Activated T-helper 1 cell treated with anti-CD3 and anti-CD28 coated beads, Interleukin-12 subunit alpha, Interleukin-12 subunit beta, Interleukin-2, Interleukin-4 antibody, amounts not matched to agents 30 ng/mL and 10 ng/mL and 1 ng/mL, durations not matched to agents 14 hours and 24 hours and 36 hours (primary cell): ENCODE measurements around the gene ZNF816. TPM values are rescaled to one million over a fixed set of nuclear protein-coding genes. Genes with fewer than 3 reads are reported as not detected.
"Not testable (repeated sequence)": the region's sequence is repeated elsewhere in the genome, so short reads cannot be mapped to it uniquely, and the experiment has no call there.

Experiments
- DNase-seq: peaks from one replicate; pipeline ENCODE4 v3.0.0; 2021; ENCODE audit warnings: low spot score
- H3K27ac Mint-ChIP-seq: one replicate; pipeline ENCODE4 v1.8.0; 2021; ENCODE audit warnings: mild to moderate bottlenecking, mixed read lengths
- H3K27me3 Mint-ChIP-seq: one replicate; pipeline ENCODE4 v1.8.0; 2022; ENCODE audit warnings: mild to moderate bottlenecking, moderate library complexity, mixed read lengths; ENCODE audit not compliant: insufficient read depth
- H3K36me3 Mint-ChIP-seq: one replicate; pipeline ENCODE4 v1.8.0; 2021; ENCODE audit warnings: low read depth, mixed read lengths
- H3K4me1 Mint-ChIP-seq: one replicate; pipeline ENCODE4 v1.8.0; 2021; ENCODE audit warnings: low read depth, mixed read lengths
- H3K4me3 Mint-ChIP-seq: one replicate; pipeline ENCODE4 v1.8.0; 2021; ENCODE audit warnings: mild to moderate bottlenecking, moderate library complexity, mixed read lengths
- H3K9me3 Mint-ChIP-seq: one replicate; pipeline ENCODE4 v1.8.0; 2021; ENCODE audit warnings: mixed read lengths
- intact Hi-C: fragments of 100-400 bp; cut with micrococcal nuclease; formaldehyde crosslinking; loops from one replicate; pipeline ENCODE4 v1.15.1; 2024
- total RNA-seq: library from RNA; stranded (reverse); gene quantifications from 2 replicates; pipeline ENCODE4 v1.2.3, GENCODE V29; 2022

The ZNF816 gene
- total RNA-seq, 1 donor from 2014 or later = 9.4 TPM

GRCh38 chr19:52956917-52957316, 5.8 kb downstream of the ZNF816 start:
- Mint-ChIP-seq H3K4me3 (no peak overlapping the region), H3K9me3 (peaks cover 65% of the 10 kb centered on the region), H3K27me3 (no peaks in the 10 kb centered on the region), H3K36me3 (peaks cover 74% of the 10 kb centered on the region), H3K27ac (no peak overlapping the region), H3K4me1 (peaks cover 9% of the 10 kb centered on the region)
- intact Hi-C loops = no loop called here
- no peak for DNase-seq

- H3K9me3 Mint-ChIP-seq = peaks cover 64% of the 10 kb centered on the region
- DNase-seq = no peak
- intact Hi-C loops = no loop called here
- no peak overlapping the region for H3K27ac Mint-ChIP-seq
- no peaks in the 10 kb centered on the region for H3K4me1 Mint-ChIP-seq
- H3K4me3 Mint-ChIP-seq = no peak overlapping the region
- peaks cover 42% of the 10 kb centered on the region for H3K36me3 Mint-ChIP-seq
- peaks cover 2% of the 10 kb centered on the region for H3K27me3 Mint-ChIP-seq
Observed at GRCh38 chr19:52949422-52949821, 13.3 kb downstream of the ZNF816 start.

GRCh38 chr19:52948025-52948770, 14.5 kb downstream of the ZNF816 start:
- no peaks in the 10 kb centered on the region for H3K4me1 Mint-ChIP-seq
- H3K36me3 Mint-ChIP-seq = peaks cover 39% of the 10 kb centered on the region
- H3K4me3 Mint-ChIP-seq = no peak overlapping the region
- H3K27ac Mint-ChIP-seq = no peak overlapping the region
- peaks cover 2% of the 10 kb centered on the region for H3K27me3 Mint-ChIP-seq
- intact Hi-C loops = no loop called here
- H3K9me3 Mint-ChIP-seq = peaks cover 62% of the 10 kb centered on the region
- DNase-seq = no peak

DNA sequence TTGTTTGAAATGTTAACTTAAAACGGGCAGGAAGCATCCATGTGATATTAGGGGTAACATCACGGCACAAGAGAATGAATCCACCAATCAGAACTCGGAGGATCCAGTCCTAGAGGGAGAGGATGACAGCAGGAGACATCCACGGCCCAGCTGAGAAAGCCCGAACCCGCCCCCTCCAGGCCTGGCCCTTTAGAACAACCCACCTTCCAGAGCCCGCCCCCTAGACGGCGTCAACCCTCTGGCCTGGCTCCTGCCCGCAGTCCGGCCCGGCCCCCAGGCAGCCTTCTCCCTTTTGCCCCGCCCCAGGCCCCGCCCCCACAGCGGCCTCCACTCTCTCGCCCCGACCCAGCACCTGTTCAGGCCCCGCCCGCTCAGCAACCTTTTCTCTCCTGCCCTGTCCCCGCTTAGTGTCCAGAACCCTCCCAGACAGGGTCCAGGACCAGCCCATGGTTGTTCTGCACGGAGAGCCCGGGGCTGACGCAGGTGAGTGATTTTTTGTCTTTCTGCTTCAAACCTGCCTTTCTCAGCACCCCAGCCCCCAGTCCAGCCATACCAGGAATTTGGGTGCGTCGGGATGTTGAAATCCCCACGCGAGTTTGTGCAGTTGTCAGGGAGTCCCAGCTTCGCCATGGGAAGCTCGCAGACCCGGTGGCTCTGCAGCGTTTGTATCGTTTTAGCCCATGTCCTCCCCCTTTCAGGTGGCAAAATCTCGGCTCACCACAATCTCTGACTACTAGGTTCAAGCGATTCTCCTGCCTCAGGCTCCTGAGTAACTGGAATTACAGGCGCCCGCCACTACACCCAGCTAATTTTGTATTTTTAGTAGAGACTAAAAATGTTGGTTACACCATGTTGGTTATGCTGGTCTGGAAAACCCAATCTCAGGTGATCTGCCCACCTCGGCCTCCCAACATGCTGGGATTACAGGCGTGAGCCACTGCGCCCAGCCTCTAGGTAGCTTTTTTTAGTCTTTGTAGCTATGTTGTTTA, 16.1 kb downstream of the ZNF816 start:
- intact Hi-C loops = no loop called here
- H3K36me3 Mint-ChIP-seq = peaks cover 24% of the 10 kb centered on the region
- peaks cover 49% of the 10 kb centered on the region for H3K9me3 Mint-ChIP-seq
- H3K27ac Mint-ChIP-seq = no peak overlapping the region
- no peak for DNase-seq
- H3K4me1 Mint-ChIP-seq = peaks cover 4% of the 10 kb centered on the region
- peaks cover 2% of the 10 kb centered on the region for H3K27me3 Mint-ChIP-seq
- no peak overlapping the region for H3K4me3 Mint-ChIP-seq

DNA sequence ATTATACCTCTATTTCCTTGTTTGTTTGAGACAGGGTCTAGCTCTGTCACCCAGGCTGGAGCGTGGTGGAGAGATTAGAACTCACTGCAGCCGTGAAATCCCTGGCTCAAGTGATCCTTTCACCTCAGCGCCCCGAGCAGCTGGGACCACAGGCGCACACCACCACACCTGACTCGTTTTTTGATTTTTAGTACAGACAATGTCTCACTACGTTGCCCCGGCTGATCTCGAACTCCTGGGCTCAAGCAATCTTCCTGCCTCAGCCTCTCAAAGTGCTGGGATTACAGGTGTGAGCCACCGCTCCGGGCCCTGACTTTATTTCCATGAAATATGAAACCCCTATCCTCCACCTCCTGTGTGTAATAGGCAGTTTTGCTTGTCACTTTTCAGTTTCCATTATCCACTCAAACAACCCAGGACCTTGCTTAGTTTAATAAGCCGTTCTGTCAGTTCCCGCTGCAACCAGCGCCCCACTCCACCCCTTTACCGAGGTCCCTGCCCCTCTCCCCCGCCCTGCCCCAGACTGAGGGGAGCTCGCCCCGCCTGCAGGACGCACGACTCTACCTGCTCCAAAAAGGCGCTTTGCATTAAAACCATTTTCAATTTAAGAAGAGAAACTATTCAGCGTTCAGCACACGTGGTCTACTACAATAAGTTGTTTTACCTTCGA, 16.9 kb downstream of the ZNF816 start:
- Mint-ChIP-seq H3K9me3 (peaks cover 41% of the 10 kb centered on the region), H3K4me3 (no peak overlapping the region), H3K4me1 (peaks cover 13% of the 10 kb centered on the region), H3K36me3 (peaks cover 20% of the 10 kb centered on the region), H3K27me3 (peaks cover 2% of the 10 kb centered on the region), H3K27ac (no peak overlapping the region)
- no peak for DNase-seq
- intact Hi-C loops = no loop called here

GRCh38 chr19:52944703-52945493, 17.8 kb downstream of the ZNF816 start:
- Mint-ChIP-seq H3K4me1 (peaks cover 14% of the 10 kb centered on the region), H3K4me3 (peak overlapping the region; percentile 29), H3K9me3 (peaks cover 32% of the 10 kb centered on the region), H3K36me3 (peaks cover 11% of the 10 kb centered on the region)
- H3K27me3 Mint-ChIP-seq, intact Hi-C loops, H3K27ac Mint-ChIP-seq, DNase-seq: not testable (repeated sequence)

DNA sequence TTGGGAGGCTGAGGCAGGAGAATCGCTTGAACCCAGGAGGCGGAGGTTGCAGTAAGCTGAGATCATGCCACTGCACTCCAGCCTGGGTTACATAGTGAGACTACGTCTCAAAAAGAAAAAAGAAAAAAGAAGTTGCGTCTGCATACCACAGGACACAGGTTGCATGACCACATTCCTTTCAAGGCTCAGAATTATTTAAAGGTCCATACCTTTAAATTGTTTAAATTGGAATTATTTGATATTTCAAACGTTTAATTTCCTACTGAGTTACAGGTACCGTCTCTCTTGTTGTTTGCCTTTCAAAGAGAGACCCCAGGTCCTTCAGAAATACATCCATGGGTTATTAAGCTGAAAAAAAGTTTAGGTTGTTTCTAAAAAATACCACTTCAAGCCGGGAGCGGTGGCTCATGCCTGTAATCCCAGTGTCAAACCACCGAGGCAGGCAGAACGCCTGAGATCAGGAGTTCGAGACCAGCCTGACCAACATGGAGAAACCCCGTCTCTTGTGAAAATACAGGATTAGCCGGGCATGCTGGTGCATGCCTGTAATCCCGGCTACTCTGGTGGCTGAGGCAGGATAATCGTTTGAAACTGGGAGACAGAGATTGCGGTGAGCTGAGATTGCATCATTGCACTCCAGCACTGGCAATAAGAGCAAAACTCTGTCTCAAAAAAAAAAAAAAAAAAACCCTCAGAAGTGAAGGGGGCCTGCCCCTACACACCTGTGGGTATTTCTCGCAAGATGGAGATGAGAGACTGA, 18.6 kb downstream of the ZNF816 start:
- no peak for DNase-seq
- H3K4me1 Mint-ChIP-seq = peaks cover 19% of the 10 kb centered on the region
- no peak overlapping the region for H3K4me3 Mint-ChIP-seq
- H3K36me3 Mint-ChIP-seq = peaks cover 5% of the 10 kb centered on the region
- intact Hi-C loops = loop anchor here (2.0 kb wide), 1 partner anchor 21 kb away; the partner anchor contains the start of gene ZNF888
- no peak overlapping the region for H3K27ac Mint-ChIP-seq
- H3K27me3 Mint-ChIP-seq = peaks cover 2% of the 10 kb centered on the region
- H3K9me3 Mint-ChIP-seq = peaks cover 23% of the 10 kb centered on the region

- no peak overlapping the region for H3K27ac Mint-ChIP-seq
- intact Hi-C loops = loop anchor here (2.0 kb wide), 1 partner anchor 21 kb away; the partner anchor contains the start of gene ZNF888
- H3K36me3 Mint-ChIP-seq = peaks cover 12% of the 10 kb centered on the region
Observed at GRCh38 chr19:52943134-52943883, 19.4 kb downstream of the ZNF816 start.

GRCh38 chr19:52942386-52943133, 20.1 kb downstream of the ZNF816 start:
- Mint-ChIP-seq H3K4me3 (peak overlapping the region; percentile 89), H3K27ac (peak overlapping the region; percentile 88), H3K36me3 (peaks cover 14% of the 10 kb centered on the region), H3K27me3 (peaks cover 2% of the 10 kb centered on the region), H3K4me1 (peaks cover 27% of the 10 kb centered on the region), H3K9me3 (peaks cover 31% of the 10 kb centered on the region)
- peak; percentile 94 for DNase-seq
- intact Hi-C loops = loop anchor here (1.0 to 2.0 kb wide), 13 partner anchors 20 to 673 kb away; partner anchors contain the start of genes ZNF160, ZNF320, ZNF347 and ZNF600

More at GRCh38 chr19:52943134-52943883, 19.4 kb downstream of the ZNF816 start:
- Mint-ChIP-seq H3K4me1 (peaks cover 27% of the 10 kb centered on the region), H3K9me3 (peaks cover 29% of the 10 kb centered on the region), H3K27me3 (peaks cover 2% of the 10 kb centered on the region), H3K4me3 (peak overlapping the region; percentile 89)
- no peak for DNase-seq

- Mint-ChIP-seq H3K27me3 (peaks cover 2% of the 10 kb centered on the region), H3K36me3 (peaks cover 19% of the 10 kb centered on the region), H3K9me3 (peaks cover 31% of the 10 kb centered on the region), H3K4me3 (peak overlapping the region; percentile 89), H3K27ac (peak overlapping the region; percentile 88), H3K4me1 (peaks cover 28% of the 10 kb centered on the region)
- intact Hi-C loops = loop anchor here (1.0 to 2.0 kb wide), 13 partner anchors 19 to 673 kb away; partner anchors contain the start of genes ZNF160, ZNF320, ZNF347 and ZNF600
- no peak for DNase-seq
Observed at GRCh38 chr19:52941941-52942385, 20.7 kb downstream of the ZNF816 start.
